CD8-positive, alpha-beta memory T cell (primary cell): ENCODE data around the gene SERAC1. TPM values are rescaled to one million over a fixed set of nuclear protein-coding genes. Genes with fewer than 3 reads are reported as not detected.
A peak's percentile ranks its signal among the peaks of the same experiment; 100 is the strongest.
"Not testable (repeated sequence)": the region's sequence is repeated elsewhere in the genome, so short reads cannot be mapped to it uniquely, and the experiment has no call there.

ENCODE experiments used
- CTCF ChIA-PET: fragments of 350-600 bp; sonication (Branson Sonifier 250); formaldehyde crosslinking; loops from one replicate; lab custom pipeline; 2021; ENCODE audit warnings: antibody characterized with exemption; lab: Charles Lee
- POLR2A ChIA-PET: fragments of 350-600 bp; sonication (Branson Sonifier 250); formaldehyde crosslinking; loops from one replicate; lab custom pipeline; 2021; ENCODE audit warnings: antibody characterized with exemption; lab: Charles Lee
- DNase-seq, 5 donors: peaks; one replicate each; pipeline versions ENCODE4 v3.0.0 to v3.0.0-alpha.2; 2020 to 2022; ENCODE audit warnings: mixed read lengths in 1 of 5
- H3K27ac ChIP-seq: one replicate; pipeline ENCODE4 v1.7.0; 2013; ENCODE audit warnings: low read depth, mild to moderate bottlenecking, low read length, moderate library complexity
- H3K27me3 ChIP-seq: 2 replicates; pipeline ENCODE4 v1.7.0; 2013; ENCODE audit warnings: low read length, mild to moderate bottlenecking; ENCODE audit not compliant: insufficient read depth, poor library complexity, severe bottlenecking
- H3K36me3 ChIP-seq: 2 replicates; pipeline ENCODE4 v1.7.0; 2013; ENCODE audit warnings: mild to moderate bottlenecking, low read length, moderate library complexity; ENCODE audit not compliant: insufficient read depth
- H3K4me1 ChIP-seq: 2 replicates; pipeline ENCODE4 v1.7.0; 2013; ENCODE audit warnings: mild to moderate bottlenecking, low read length, moderate library complexity; ENCODE audit not compliant: insufficient read depth
- H3K4me3 ChIP-seq: 2 replicates; pipeline ENCODE4 v1.7.0; 2013; ENCODE audit warnings: mild to moderate bottlenecking, low read length
- H3K9me3 ChIP-seq: 2 replicates; pipeline ENCODE4 v1.7.0; 2013; ENCODE audit warnings: mild to moderate bottlenecking, low read length
- H3K27ac Mint-ChIP-seq, 8 donors: one replicate each; pipeline ENCODE4 v1.8.0; 2020 to 2021; ENCODE audit warnings: mixed read lengths in 8 of 8, mild to moderate bottlenecking in 6 of 8, inconsistent platforms in 3 of 8, moderate library complexity in 3 of 8
- H3K27me3 Mint-ChIP-seq, 2 donors: one replicate each; pipeline ENCODE4 v1.8.0; 2020 to 2021; ENCODE audit warnings: mixed read lengths in 2 of 2, mild to moderate bottlenecking in 1 of 2, moderate library complexity in 1 of 2
- H3K36me3 Mint-ChIP-seq, 3 donors: one replicate each; pipeline ENCODE4 v1.8.0; 2020 to 2021; ENCODE audit warnings: mixed read lengths in 3 of 3, inconsistent platforms in 1 of 3, mild to moderate bottlenecking in 1 of 3
- H3K4me1 Mint-ChIP-seq, 3 donors: one replicate each; pipeline ENCODE4 v1.8.0; 2020 to 2021; ENCODE audit warnings: mixed read lengths in 3 of 3, inconsistent platforms in 1 of 3, mild to moderate bottlenecking in 1 of 3
- H3K4me3 Mint-ChIP-seq, 7 donors: one replicate each; pipeline ENCODE4 v1.8.0; 2020 to 2021; ENCODE audit warnings: mixed read lengths in 7 of 7, mild to moderate bottlenecking in 6 of 7, moderate library complexity in 4 of 7, inconsistent platforms in 2 of 7
- H3K9me3 Mint-ChIP-seq, 5 donors: one replicate each; pipeline ENCODE4 v1.8.0; 2020 to 2022; ENCODE audit warnings: mixed read lengths in 5 of 5, mild to moderate bottlenecking in 3 of 5, moderate library complexity in 2 of 5, inconsistent platforms in 1 of 5
- polyA plus RNA-seq: library from polyadenylated mRNA; unstranded; fragments of 300-500 nt; fragmentation: Illumina TruSeq; gene quantifications from one replicate; pipeline ENCODE4 v1.2.3, GENCODE V29; 2021
- total RNA-seq, 2 experiments: library from RNA; stranded (reverse); gene quantifications; one replicate each; pipeline ENCODE4 v1.2.3, GENCODE V29; 2021

SERAC1 gene
- total and polyA plus RNA-seq, 3 experiments from 2014 or later: 3.9 to 4.9 (median 4.8) TPM

DNA sequence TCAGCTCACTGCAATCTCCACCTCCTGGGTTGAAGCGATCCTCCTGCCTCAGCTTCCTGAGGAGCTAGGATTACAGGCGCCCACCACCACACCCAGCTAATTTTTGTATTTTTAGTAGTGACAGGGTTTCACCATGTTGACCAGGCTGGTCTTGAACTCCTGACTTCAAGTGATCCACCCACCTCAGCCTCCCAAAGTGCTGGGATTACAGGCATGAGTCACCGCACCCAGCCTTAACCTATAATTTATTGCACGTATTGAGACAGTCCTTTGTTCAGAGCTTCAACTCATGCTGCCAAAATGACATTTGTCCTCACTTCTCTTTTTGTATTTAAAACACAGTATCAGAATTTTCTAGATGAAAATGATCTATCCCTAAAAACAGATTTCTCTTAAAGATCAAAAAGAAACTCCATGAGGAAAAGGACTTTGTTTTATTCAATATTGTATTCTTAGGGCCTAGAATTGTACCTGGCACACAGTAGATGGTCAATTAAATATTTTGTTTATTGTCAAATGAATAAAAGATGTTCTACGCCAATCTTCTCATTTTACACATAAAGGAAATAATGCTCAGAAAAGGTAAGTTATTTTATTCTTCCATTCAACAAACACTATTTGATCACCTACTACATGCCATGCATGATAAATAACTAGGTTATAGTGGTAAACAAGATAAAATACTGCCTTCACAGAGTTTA is 10.8 kb downstream of the SERAC1 start:
- Mint-ChIP-seq H3K27ac (no peak overlapping the region), H3K36me3 (peaks cover 0 to 28% (median 10%) of the 10 kb centered on the region in 3 donors), H3K27me3 (no peaks in the 10 kb centered on the region), H3K4me3 (no peak overlapping the region), H3K4me1 (peaks cover 0 to 1% (median 0%) of the 10 kb centered on the region in 3 donors), H3K9me3 (no peaks in the 10 kb centered on the region)
- Histone ChIP-seq H3K4me1 (no peaks in the 10 kb centered on the region), H3K27ac (no peak overlapping the region), H3K9me3 (no peaks in the 10 kb centered on the region), H3K36me3 (no peaks in the 10 kb centered on the region), H3K4me3 (no peak overlapping the region), H3K27me3 (no peaks in the 10 kb centered on the region)
- ChIA-PET CTCF (no interaction called here), POLR2A (no interaction called here)
- DNase-seq: no peak

GRCh38 chr6:158154816-158155215 is 13.2 kb downstream of the SERAC1 start:
- Mint-ChIP-seq H3K9me3 (no peaks in the 10 kb centered on the region), H3K27ac (no peak overlapping the region), H3K4me3 (no peak overlapping the region), H3K27me3 (no peaks in the 10 kb centered on the region), H3K36me3 (peaks cover 0 to 34% (median 10%) of the 10 kb centered on the region in 3 donors), H3K4me1 (peaks cover 0 to 1% (median 0%) of the 10 kb centered on the region in 3 donors)
- ChIA-PET POLR2A (no interaction called here), CTCF (no interaction called here)
- Histone ChIP-seq H3K9me3 (no peaks in the 10 kb centered on the region), H3K4me3 (no peak overlapping the region), H3K27ac (no peak overlapping the region), H3K27me3 (no peaks in the 10 kb centered on the region), H3K36me3 (no peaks in the 10 kb centered on the region), H3K4me1 (no peaks in the 10 kb centered on the region)
- DNase-seq: no peak

- POLR2A ChIA-PET: no interaction called here
- CTCF ChIA-PET: interaction anchor here (1.0 kb wide), 1 partner anchor 8 kb away, joined by 3 read pairs; no protein-coding TSS in a partner anchor
These were observed 14.5 kb downstream of the SERAC1 start for GRCh38 chr6:158153576-158153975.

GRCh38 chr6:158152659-158153058 is 15.4 kb downstream of the SERAC1 start:
- Mint-ChIP-seq H3K4me1 (no peaks in the 10 kb centered on the region), H3K27me3 (no peaks in the 10 kb centered on the region), H3K9me3 (no peaks in the 10 kb centered on the region), H3K36me3 (peaks cover 5 to 39% (median 10%) of the 10 kb centered on the region in 3 donors), H3K27ac (no peak overlapping the region), H3K4me3 (no peak overlapping the region)
- no peak for DNase-seq
- H3K4me3 ChIP-seq: no peak overlapping the region
- no peaks in the 10 kb centered on the region for H3K9me3 ChIP-seq
- no peak overlapping the region for H3K27ac ChIP-seq
- ChIA-PET POLR2A (no interaction called here), CTCF (interaction anchor here (1.0 kb wide), 1 partner anchor 9 kb away, joined by 3 read pairs; no protein-coding TSS in a partner anchor)
- no peaks in the 10 kb centered on the region for H3K27me3 ChIP-seq
- H3K36me3 ChIP-seq: no peaks in the 10 kb centered on the region
- no peaks in the 10 kb centered on the region for H3K4me1 ChIP-seq

More at GRCh38 chr6:158153576-158153975, 14.5 kb downstream of the SERAC1 start:
- Histone ChIP-seq H3K9me3 (no peaks in the 10 kb centered on the region), H3K27ac (no peak overlapping the region), H3K4me3 (no peak overlapping the region), H3K36me3 (no peaks in the 10 kb centered on the region), H3K4me1 (no peaks in the 10 kb centered on the region), H3K27me3 (no peaks in the 10 kb centered on the region)
- Mint-ChIP-seq H3K36me3 (peaks cover 0 to 40% (median 10%) of the 10 kb centered on the region in 3 donors), H3K27ac (no peak overlapping the region), H3K4me1 (no peaks in the 10 kb centered on the region), H3K27me3 (no peaks in the 10 kb centered on the region), H3K9me3 (no peaks in the 10 kb centered on the region), H3K4me3 (no peak overlapping the region)
- no peak for DNase-seq

- H3K27ac Mint-ChIP-seq, H3K36me3 ChIP-seq, H3K27ac ChIP-seq, H3K27me3 Mint-ChIP-seq, CTCF ChIA-PET, H3K4me3 Mint-ChIP-seq, H3K27me3 ChIP-seq, H3K4me1 Mint-ChIP-seq, DNase-seq, H3K9me3 ChIP-seq, H3K4me3 ChIP-seq, H3K9me3 Mint-ChIP-seq, POLR2A ChIA-PET, H3K4me1 ChIP-seq: not testable (repeated sequence)
- H3K36me3 Mint-ChIP-seq: peaks cover 4 to 33% (median 5%) of the 10 kb centered on the region in 3 donors
These were observed 16.0 kb downstream of the SERAC1 start for GRCh38 chr6:158152025-158152424.

- Mint-ChIP-seq H3K36me3 (peaks cover 5 to 37% (median 9%) of the 10 kb centered on the region in 3 donors), H3K4me1 (no peaks in the 10 kb centered on the region), H3K27me3 (no peaks in the 10 kb centered on the region), H3K27ac (no peak overlapping the region), H3K4me3 (no peak overlapping the region), H3K9me3 (no peaks in the 10 kb centered on the region)
- no peak for DNase-seq
- POLR2A ChIA-PET: no interaction called here
- H3K27me3 ChIP-seq: no peaks in the 10 kb centered on the region
- no peaks in the 10 kb centered on the region for H3K4me1 ChIP-seq
- CTCF ChIA-PET: interaction anchor here (1.7 kb wide), 1 partner anchor 79 kb away, joined by 5 read pairs; no protein-coding TSS in a partner anchor
- no peak overlapping the region for H3K27ac ChIP-seq
- no peaks in the 10 kb centered on the region for H3K36me3 ChIP-seq
- no peaks in the 10 kb centered on the region for H3K9me3 ChIP-seq
- no peak overlapping the region for H3K4me3 ChIP-seq
These were observed 17.4 kb downstream of the SERAC1 start for GRCh38 chr6:158150701-158151100.

DNA sequence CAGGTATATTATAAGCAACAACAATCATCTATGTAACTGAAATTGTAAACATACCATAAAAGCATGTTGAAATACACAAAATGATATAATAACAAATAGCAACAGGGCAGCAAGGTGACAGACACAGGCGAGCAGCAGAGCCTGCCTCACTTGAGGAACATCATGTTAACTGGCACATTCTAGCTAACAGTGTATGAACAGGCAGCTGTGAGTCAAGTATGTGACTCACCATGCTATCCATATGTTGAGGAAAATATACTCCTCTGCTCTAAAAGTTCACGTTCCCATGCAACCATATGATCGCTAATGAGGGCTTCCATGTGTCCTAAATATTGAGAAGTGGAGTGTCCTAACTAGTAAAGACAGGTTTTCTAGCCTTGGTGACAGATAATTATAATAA is 18.4 kb downstream of the SERAC1 start:
- POLR2A ChIA-PET: interaction anchor here (0.6 kb wide), 1 partner anchor 61 kb away, joined by 4 read pairs; no protein-coding TSS in a partner anchor
- Histone ChIP-seq H3K9me3 (no peaks in the 10 kb centered on the region), H3K4me1 (no peaks in the 10 kb centered on the region), H3K27ac (no peak overlapping the region), H3K36me3 (no peaks in the 10 kb centered on the region), H3K27me3 (no peaks in the 10 kb centered on the region), H3K4me3 (no peak overlapping the region)
- H3K9me3 Mint-ChIP-seq: no peaks in the 10 kb centered on the region
- H3K27me3 Mint-ChIP-seq: no peaks in the 10 kb centered on the region
- no peak for DNase-seq
- CTCF ChIA-PET: interaction anchor here (0.9 to 1.7 kb wide), 2 partner anchors 71 to 78 kb away, joined by 3 to 5 read pairs; no protein-coding TSS in a partner anchor
- H3K27ac Mint-ChIP-seq: peak overlapping the region in 1 of 8 donors; percentile 78
- H3K4me3 Mint-ChIP-seq: no peak overlapping the region
- H3K4me1 Mint-ChIP-seq: no peaks in the 10 kb centered on the region
- H3K36me3 Mint-ChIP-seq: peaks cover 5 to 31% (median 7%) of the 10 kb centered on the region in 3 donors

- ChIA-PET CTCF (no interaction called here), POLR2A (no interaction called here)
- H3K27me3 ChIP-seq: no peaks in the 10 kb centered on the region
- no peaks in the 10 kb centered on the region for H3K4me1 Mint-ChIP-seq
- no peak overlapping the region for H3K27ac ChIP-seq
- no peaks in the 10 kb centered on the region for H3K27me3 Mint-ChIP-seq
- DNase-seq: no peak
- H3K4me3 ChIP-seq: no peak overlapping the region
- no peak overlapping the region for H3K4me3 Mint-ChIP-seq
- no peaks in the 10 kb centered on the region for H3K9me3 Mint-ChIP-seq
- peaks cover 12 to 41% (median 23%) of the 10 kb centered on the region in 3 donors for H3K36me3 Mint-ChIP-seq
- no peaks in the 10 kb centered on the region for H3K4me1 ChIP-seq
- no peak overlapping the region for H3K27ac Mint-ChIP-seq
- no peaks in the 10 kb centered on the region for H3K36me3 ChIP-seq
- H3K9me3 ChIP-seq: no peaks in the 10 kb centered on the region
These were observed 24.4 kb downstream of the SERAC1 start for GRCh38 chr6:158143700-158144099.
